SK-N-SH (cell line): Measurements from ENCODE around the gene CR1L.
"Not testable (repeated sequence)": the region's sequence is repeated elsewhere in the genome, so short reads cannot be mapped to it uniquely, and the experiment has no call there.

Experiments used
- CTCF ChIP-seq: fragments of 200-600 bp; sonication (generic); IDR thresholded peaks from 2 replicates; pipeline ENCODE4 v1.6.1; 2017; ENCODE audit warnings: antibody characterized with exemption, mild to moderate bottlenecking, moderate library complexity
- EP300 ChIP-seq, 2 experiments: IDR thresholded peaks; 2 replicates each; pipeline versions ENCODE4 v1.4.0 to v1.6.1; 2012; ENCODE audit warnings: borderline replicate concordance in 1 of 2, low read depth in 1 of 2, low read length in 1 of 2
- USF2 ChIP-seq: fragments of 150-350 bp; IDR thresholded peaks from 2 replicates; pipeline ENCODE4 v1.6.1; 2017; ENCODE audit warnings: antibody characterized with exemption, low read length, low read depth, borderline replicate concordance

GRCh38 chr1:207638487-207639145, 6.3 kb upstream of the CR1L start:
- not testable (repeated sequence) for TF ChIP-seq EP300 (IDR thresholded peaks at IDR 0.05; ENCODE audit: borderline replicate concordance in 1 of 2, low read depth in 1 of 2, low read length in 1 of 2); CTCF; USF2
